Measurements from ENCODE around the gene MIOS.

DNA sequence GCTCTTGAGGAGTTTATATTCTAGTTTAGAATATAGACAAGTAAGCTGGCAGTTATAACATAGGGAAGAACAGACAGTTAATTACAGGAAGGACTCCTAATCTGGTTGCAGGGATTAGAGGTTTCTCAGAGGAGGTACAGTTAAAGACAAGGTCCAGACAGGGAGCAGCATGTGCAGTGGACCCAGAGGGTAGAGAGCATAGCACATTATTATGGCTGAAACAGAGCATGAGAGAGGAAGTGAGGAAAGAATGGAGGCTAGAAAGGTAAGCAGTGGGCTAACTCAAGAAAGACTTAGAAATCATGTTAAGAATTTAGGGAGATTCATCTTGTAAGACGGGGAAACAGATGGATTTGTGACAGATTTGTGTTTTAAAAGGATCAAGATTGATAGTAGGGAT, 9.7 kb downstream of the MIOS start:
- TF ChIP-seq, protein P1, sequence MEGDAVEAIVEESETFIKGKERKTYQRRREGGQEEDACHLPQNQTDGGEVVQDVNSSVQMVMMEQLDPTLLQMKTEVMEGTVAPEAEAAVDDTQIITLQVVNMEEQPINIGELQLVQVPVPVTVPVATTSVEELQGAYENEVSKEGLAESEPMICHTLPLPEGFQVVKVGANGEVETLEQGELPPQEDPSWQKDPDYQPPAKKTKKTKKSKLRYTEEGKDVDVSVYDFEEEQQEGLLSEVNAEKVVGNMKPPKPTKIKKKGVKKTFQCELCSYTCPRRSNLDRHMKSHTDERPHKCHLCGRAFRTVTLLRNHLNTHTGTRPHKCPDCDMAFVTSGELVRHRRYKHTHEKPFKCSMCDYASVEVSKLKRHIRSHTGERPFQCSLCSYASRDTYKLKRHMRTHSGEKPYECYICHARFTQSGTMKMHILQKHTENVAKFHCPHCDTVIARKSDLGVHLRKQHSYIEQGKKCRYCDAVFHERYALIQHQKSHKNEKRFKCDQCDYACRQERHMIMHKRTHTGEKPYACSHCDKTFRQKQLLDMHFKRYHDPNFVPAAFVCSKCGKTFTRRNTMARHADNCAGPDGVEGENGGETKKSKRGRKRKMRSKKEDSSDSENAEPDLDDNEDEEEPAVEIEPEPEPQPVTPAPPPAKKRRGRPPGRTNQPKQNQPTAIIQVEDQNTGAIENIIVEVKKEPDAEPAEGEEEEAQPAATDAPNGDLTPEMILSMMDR (conservative IDR thresholded peaks at IDR 0.05; ENCODE audit: low read length), result no peak
- TF ChIP-seq EZH2phosphoT487 (IDR thresholded peaks at IDR 0.05; ENCODE audit: borderline replicate concordance), result no peak
